NCI-H1694 treated with DMSO at 0.1 percent for 48 hours (cell line): Measurements from ENCODE around the gene IRF9.

Experiments used
- DNase-seq: peaks from one replicate; lab custom pipeline; 2025; lab: John Stamatoyannopoulos, UW

Gene IRF9, protein sequence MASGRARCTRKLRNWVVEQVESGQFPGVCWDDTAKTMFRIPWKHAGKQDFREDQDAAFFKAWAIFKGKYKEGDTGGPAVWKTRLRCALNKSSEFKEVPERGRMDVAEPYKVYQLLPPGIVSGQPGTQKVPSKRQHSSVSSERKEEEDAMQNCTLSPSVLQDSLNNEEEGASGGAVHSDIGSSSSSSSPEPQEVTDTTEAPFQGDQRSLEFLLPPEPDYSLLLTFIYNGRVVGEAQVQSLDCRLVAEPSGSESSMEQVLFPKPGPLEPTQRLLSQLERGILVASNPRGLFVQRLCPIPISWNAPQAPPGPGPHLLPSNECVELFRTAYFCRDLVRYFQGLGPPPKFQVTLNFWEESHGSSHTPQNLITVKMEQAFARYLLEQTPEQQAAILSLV

DNA sequence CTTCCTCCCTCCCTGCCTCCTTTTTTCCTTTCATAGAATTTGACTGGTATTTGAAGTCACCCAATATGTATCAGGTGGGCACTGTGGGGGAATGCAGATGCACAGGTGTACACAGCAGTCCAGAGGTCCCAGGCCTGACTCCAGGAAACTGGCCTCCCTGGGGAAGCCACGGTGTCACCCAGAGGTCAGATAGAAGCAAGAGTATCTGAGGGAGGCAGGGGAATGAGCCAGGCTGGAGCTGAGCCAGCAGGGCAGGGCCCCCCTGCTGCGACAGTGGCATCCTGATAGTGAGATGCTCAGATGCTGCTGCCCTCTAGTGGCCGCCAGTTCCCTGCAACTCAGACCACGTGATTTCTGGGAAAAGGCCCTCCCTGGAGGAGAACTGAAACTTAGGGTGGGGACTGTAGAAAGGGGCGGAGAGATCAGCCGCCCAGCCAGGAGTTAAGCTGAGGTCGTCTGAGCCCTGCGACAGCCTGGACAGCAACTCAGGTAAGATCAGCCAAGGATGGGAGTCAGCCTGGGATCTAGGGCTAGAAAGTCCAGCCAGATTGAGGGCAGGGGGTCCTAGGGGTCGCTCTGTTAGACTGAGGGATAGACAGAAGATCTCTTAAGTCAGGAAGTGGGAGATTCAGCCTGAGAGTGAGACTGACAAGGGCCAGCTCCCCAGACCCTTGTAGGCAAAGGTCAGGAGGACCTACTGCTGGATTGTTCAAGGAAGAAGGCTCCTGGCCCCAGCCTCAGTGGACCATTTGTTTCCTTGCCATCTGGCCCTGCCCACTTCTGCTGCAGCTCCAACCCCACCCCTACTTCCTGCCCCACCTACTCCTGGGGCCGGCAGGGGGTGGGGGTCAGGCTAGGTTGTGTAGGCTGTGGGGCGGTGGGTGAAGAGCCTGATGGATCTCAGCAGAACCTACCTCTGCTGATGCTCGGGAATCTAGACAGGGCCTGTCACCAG, at the start of gene IRF9:
Gene IRF9 (plus strand): TSS at position 416 of the 955 bp plus-strand sequence. CDS start 880 bp downstream, outside the sequence.
- DNase-seq = peak; percentile 94

- no peak for DNase-seq
Measured at GRCh38 chr14:24113379-24113800, 47.7 kb upstream of the IRF9 start.

DNA sequence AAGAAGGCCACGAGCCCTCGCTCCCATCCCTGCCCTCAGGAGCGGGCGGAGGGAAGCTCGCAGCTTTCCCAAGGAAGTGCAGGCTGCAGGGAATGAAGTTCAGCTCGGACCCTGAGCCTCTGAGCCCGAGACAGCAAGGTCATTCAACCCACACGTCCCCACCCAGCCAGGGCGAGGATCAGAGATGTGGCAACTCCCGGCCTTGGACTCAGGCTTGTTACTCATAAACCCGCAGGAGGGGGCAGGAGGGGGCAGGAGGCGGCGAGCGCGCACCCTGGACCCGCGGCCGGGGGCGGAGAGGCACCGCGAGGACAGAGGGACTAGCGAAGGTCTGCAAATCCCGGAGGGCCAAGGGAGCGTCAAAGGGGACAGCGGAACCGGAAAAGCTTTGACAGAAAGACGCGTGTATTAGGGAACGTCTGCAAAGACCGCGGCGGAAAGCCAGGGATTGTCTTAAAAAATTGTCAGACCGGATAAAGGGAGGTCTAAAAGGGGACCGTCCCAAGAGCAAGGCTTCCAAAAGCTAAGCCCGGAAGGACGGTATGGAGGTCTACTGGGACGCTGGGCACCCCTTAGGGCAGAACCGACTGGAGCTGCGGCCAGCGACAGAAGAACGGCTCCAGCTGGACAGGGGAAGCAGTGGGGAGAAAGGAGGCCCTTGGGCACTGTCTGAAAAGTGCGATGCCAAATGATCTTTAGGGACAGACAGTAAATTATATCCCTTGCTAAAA, 47.1 kb upstream of the IRF9 start:
- peak; percentile 81 for DNase-seq

DNA sequence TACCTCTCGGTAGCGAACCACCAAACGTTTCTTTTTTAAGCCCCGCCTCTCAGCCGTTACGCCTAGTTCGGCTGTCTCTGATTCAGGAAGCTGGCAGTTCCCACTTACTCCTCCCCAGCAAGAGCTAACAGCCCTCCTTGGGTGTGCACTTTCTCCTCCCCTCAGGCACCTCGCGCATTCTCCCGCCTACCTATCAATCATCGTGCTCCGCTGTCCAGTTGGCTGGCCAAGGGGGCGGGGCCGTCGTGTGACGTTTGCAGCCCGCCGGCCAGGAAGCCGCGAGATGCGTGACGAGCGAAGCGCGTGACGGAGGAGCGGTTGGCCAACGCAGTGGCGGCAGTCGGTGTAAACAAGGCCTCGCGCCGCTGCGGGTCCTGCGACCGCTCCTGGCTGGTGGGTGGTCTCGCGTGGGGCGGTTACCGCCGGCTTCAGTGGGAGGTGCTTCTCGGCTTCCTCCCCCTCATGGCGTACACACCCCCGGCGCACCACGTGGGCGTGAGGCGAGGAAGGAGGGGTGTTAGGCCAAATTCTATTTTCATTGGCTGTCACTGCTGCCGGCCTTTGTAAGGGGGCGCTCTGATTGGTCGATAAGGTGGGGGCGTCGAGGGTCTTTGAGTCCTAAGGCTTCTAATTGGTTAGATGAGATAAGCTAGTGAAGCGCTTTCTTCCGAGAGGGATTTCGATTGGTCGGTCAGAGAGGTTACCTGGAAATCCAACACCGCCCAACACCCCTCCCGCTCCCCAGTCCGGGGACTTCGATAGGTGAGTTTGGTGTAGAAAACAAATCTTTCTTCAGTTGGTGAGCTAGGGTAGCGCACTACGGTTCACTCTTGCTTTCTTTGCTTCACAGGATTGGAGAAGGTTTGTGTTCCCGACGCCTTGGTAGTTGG, 46.3 kb upstream of the IRF9 start, which contains the start of the genes DCAF11 and NRL:
Gene DCAF11 (plus strand): TSS at position 246 of the 890 bp plus-strand sequence. CDS start 818 bp downstream, outside the sequence.
Gene NRL (minus strand): TSS at position 418 of the 890 bp plus-strand sequence. CDS start 32,101 bp downstream, outside the sequence.
- peak; percentile 99 for DNase-seq

GRCh38 chr14:24115422-24116127, 45.5 kb upstream of the IRF9 start:
- DNase-seq = no peak

GRCh38 chr14:24116128-24116814, 44.8 kb upstream of the IRF9 start:
- no peak for DNase-seq

- DNase-seq = no peak
Measured at GRCh38 chr14:24117179-24117578, 43.9 kb upstream of the IRF9 start.

DNA sequence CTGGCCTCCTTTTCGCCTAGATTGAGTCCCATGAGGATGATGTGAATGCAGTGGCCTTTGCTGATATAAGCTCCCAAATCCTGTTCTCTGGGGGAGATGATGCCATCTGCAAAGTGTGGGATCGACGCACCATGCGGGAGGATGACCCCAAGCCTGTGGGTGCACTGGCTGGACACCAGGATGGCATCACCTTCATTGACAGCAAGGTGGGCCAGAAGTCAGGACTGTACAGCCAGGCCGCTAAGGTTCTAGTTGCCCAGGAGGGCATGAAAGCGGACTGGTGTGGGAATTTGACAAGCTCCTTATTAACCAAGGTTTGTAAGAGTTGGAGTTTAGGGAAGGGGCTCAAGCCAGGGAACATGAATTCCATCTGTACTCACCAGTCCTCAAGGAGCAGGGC, 41.4 kb upstream of the IRF9 start:
- DNase-seq = no peak

GRCh38 chr14:24121210-24121609, 39.9 kb upstream of the IRF9 start:
- no peak for DNase-seq

DNA sequence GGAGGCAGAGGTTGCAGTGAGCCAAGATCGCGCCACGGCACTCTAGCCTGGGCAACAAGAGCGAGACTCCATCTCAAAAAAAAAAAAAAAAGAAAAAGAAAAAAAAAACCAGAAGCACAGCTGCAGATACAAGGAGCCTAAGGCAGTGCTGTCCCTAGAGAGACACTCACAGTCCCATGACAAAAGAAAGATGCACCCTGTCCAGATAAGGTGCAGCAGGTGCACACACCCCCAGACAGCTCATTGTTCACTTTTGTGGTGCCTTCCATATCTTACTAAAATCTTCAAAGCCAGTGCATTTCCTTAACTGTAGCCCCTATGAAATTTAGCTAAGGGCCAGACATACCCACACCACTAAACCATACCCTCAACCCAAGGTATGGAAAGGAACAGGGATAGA, 38.6 kb upstream of the IRF9 start:
- DNase-seq = no peak

DNA sequence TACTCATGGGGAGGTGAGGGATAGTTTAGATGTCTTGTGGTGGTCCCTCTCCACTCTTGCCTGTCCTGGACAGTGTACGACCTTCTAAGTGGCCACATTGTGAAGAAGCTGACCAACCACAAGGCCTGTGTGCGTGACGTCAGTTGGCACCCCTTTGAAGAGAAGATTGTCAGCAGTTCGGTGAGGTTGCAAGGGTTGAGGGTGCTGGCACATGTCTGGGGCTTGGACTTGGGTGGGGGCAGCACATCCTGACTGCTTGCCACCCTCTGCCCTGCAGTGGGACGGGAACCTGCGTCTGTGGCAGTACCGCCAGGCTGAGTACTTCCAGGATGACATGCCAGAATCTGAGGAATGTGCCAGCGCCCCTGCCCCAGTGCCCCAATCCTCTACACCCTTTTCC, 38.2 kb upstream of the IRF9 start:
- no peak for DNase-seq

DNA sequence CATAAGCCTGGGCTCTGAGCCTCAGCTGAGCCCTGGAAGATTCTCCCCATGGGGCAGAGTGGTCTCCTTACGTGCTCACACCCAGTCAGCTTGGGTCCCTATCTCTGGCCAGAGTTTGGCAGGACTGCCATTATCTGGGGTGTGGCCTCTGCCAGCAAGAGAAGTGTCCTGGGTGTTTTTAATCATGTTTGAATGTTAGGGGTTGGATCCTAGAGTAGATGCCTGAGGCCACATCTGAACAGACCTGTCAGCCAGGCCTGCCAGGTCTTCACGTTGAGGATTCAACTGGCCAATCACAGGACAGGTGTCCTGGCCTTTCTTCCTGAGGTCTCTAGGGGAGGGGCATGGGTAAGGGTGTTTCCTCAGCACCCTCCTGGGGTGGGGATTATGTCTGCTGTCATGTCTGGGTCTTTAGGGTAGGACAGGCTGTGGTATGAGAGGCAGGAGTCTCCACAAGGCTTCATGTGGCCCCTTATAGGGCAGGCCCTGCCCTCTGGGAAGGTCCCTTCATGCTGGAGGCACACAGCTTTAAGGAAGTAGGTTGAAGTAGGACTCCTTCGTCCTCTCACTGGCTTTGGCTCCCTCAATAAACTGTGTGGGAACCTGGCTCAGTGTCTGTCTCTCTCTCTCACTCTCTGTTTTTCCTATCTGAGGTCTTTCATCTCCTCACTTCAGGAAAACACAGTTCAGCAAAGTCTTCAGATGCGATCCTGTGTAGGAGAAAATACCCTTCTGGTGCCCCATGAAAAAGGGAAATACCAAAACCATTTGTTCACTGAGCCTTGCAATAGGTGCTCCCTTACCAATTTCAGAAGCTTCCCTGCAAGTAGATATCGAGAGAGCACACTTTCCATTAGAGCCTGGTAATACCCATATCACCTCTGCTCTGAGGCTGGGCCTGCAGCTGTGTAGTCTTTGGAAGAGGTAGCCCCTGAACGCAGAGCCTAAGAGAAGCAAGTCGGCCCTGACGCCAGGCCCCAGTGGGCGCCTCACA, 37.3 kb upstream of the IRF9 start:
- no peak for DNase-seq

DNA sequence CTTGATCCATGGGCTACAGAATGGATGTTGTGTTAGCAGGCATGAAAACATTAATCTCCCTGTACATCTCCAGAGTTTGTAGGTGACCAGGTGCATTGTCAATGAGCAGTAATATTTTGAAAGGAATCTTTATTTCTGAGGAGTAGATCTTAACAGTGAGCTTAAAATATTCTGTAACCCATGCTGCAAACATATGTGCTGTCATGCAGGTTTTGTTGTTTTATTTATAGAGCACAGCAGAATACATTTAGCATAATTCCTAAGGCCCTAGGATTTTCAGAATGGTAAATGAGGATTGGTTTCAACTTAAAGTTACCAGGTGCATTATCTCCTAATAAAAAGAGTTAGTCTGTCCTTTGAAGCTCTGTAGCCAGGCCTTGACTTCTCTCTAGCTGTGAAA, 34.1 kb upstream of the IRF9 start:
- no peak for DNase-seq

DNA sequence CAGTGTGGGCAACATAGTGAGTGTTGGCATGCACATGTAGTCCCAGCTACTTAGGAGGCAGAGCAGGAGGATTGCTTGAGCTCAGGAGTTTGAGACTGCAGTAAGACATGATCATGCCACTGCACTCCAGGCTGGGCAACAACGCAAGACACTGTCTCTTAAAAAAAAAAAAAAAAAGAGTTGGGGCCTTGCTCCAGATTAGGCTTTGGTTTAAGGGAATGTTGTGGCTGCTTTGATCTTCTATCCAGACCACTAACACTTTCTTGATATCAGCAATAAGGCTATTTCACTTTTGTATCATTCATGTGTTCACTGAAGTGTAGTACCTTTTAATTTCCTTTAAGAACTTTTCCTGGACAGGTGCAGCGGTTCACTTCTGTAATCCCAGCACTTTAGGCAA, 33.4 kb upstream of the IRF9 start:
- no peak for DNase-seq

DNA sequence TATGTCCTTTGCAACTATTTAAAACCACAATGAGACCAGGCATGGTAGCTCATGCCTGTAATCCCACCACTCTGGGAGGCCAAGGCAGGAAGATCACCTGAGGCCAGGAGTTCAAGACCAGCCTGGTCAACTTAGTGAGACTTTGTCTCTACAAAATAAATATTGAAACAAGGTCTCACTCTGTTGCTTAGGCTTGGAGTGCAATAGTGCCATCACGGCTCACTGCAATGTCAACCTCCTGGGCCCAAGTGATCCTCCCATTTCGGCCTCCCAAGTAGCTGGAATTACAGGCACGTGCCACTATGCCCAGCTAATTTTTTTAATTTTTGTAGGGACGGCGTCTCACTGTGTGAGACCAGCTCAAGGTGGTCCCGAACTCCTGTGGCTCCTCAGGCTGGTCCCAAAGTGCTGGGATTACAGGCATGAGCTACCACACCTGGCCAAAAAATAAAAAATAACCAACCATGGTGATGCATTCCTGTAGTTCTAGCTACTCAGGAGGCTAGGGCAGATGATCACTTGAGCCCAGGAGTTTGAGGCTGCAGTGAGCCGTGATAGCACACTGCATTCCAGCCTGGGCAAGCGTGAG, 31.6 kb upstream of the IRF9 start:
- no peak for DNase-seq

DNA sequence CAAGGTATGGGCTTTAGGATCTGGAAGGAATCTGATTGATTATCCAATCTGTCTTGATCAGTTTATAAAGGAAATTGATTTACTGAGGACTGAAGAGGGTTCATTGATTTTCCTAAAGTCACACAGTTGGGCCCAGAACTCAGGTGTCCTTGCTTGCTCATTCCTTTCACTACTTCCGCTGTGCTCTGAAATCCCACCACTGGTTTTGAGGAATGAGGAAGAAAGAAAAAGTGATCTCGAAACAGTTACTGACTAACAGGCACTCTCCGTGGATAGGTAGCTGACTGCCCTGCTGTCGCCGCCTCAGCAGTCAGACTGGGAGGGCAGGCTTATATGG, 30.7 kb upstream of the IRF9 start, which contains the start of gene FITM1:
Gene FITM1 (plus strand): TSS at position 280 of the 337 bp plus-strand sequence. CDS start 905 bp downstream, outside the sequence.
- no peak for DNase-seq

DNA sequence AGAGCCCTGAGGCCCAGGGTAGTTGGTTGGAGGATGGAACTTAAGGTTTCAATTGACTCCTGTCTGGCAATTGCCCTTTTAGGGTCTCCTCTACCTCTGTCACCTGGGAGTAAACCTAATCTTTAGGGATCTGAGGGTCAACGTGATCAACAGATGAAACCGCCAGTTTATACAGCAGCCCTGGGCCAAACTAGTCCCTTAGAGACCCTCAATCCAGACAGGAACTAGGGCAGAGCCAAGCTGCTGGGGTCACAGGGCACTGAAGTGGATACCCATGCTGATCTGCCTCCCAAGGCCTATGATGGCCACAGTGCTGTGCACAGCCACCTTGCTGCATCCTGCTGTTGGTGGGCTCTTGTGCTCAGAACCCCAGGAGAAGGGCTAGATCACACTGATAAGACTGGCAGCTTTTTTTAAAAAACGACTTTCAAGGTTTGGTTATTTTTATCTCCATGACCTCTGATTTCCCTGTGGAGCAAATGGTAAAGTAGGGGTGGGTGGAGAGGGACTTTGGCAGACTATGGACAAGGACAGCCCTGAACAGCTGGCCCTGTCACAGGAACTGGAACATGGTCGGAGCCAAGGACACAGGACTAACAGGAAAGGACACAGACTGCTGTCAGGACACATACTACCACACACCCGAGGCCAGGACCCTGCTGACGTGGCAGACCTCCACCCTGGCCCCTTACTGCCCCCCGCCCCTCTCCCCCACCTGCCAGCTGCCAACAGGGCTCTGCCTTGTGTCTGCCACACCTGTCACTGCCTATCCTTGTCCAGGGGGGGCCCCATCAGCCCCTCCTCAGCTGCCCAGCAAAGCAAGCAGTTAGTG, 30.1 kb upstream of the IRF9 start:
- DNase-seq = no peak
